ENCODE results near the gene DCLK1. TPM values are rescaled to one million over a fixed set of nuclear protein-coding genes. Genes with fewer than 3 reads are reported as not detected.
"Not testable (repeated sequence)": the region's sequence is repeated elsewhere in the genome, so short reads cannot be mapped to it uniquely, and the experiment has no call there.

DCLK1 gene
- total RNA-seq, 1 donor from 2014 or later = 22.6 TPM

- no peak for TF ChIP-seq CTCF (IDR thresholded peaks at IDR 0.05)
- H3K4me3 ChIP-seq = no peak overlapping the region
- no peaks in the 10 kb centered on the region for H3K4me1 ChIP-seq
- no peaks in the 10 kb centered on the region for H3K27me3 ChIP-seq
- DNase-seq (ENCODE audit: low spot score in 2 of 2) = no peak
- no peaks in the 10 kb centered on the region for H3K9me3 ChIP-seq
- H3K27ac ChIP-seq = no peak overlapping the region
- H3K36me3 ChIP-seq = no peaks in the 10 kb centered on the region
- intact Hi-C loops (cut with DNase I) = no loop called here
Observed at GRCh38 chr13:36072152-36072935, 58.8 kb downstream of the DCLK1 start.

- intact Hi-C loops (cut with DNase I); DNase-seq (ENCODE audit: low spot score in 2 of 2); H3K4me3 ChIP-seq; H3K9me3 ChIP-seq; H3K36me3 ChIP-seq; H3K4me1 ChIP-seq; H3K27me3 ChIP-seq: not testable (repeated sequence)
- peak overlapping the region; percentile 37 to 49 for H3K27ac ChIP-seq
Observed at GRCh38 chr13:36070504-36071192, 60.5 kb downstream of the DCLK1 start.

GRCh38 chr13:36069881-36070366 is 61.3 kb downstream of the DCLK1 start:
- no peak for TF ChIP-seq CTCF (IDR thresholded peaks at IDR 0.05)
- no peak overlapping the region for H3K4me3 ChIP-seq
- no peak for DNase-seq (ENCODE audit: low spot score in 2 of 2)
- no peaks in the 10 kb centered on the region for H3K27me3 ChIP-seq
- H3K9me3 ChIP-seq = no peaks in the 10 kb centered on the region
- H3K27ac ChIP-seq = peak overlapping the region in 1 of 2 donors; percentile 37
- intact Hi-C loops (cut with DNase I) = no loop called here
- no peaks in the 10 kb centered on the region for H3K4me1 ChIP-seq
- no peaks in the 10 kb centered on the region for H3K36me3 ChIP-seq

GRCh38 chr13:36068991-36069390 is 62.2 kb downstream of the DCLK1 start:
- no peaks in the 10 kb centered on the region for H3K4me1 ChIP-seq
- no peaks in the 10 kb centered on the region for H3K36me3 ChIP-seq
- no peak for TF ChIP-seq CTCF (IDR thresholded peaks at IDR 0.05)
- no peak overlapping the region for H3K4me3 ChIP-seq
- H3K27ac ChIP-seq = no peak overlapping the region
- no peak for DNase-seq (ENCODE audit: low spot score in 2 of 2)
- H3K27me3 ChIP-seq = no peaks in the 10 kb centered on the region
- H3K9me3 ChIP-seq = no peaks in the 10 kb centered on the region
- intact Hi-C loops (cut with DNase I) = no loop called here

- DNase-seq (ENCODE audit: low spot score in 2 of 2) = no peak
- Histone ChIP-seq H3K36me3 (no peaks in the 10 kb centered on the region), H3K27me3 (no peaks in the 10 kb centered on the region), H3K9me3 (no peaks in the 10 kb centered on the region), H3K4me1 (no peaks in the 10 kb centered on the region), H3K4me3 (no peak overlapping the region), H3K27ac (no peak overlapping the region)
- intact Hi-C loops (cut with DNase I) = no loop called here
- no peak for TF ChIP-seq CTCF (IDR thresholded peaks at IDR 0.05)
Observed at GRCh38 chr13:36068566-36068965, 62.6 kb downstream of the DCLK1 start.

GRCh38 chr13:36067746-36068381 is 63.3 kb downstream of the DCLK1 start:
- H3K36me3 ChIP-seq = no peaks in the 10 kb centered on the region
- no peak overlapping the region for H3K27ac ChIP-seq

More at GRCh38 chr13:36067746-36068381, 63.3 kb downstream of the DCLK1 start:
- no peak for DNase-seq (ENCODE audit: low spot score in 2 of 2)
- H3K27me3 ChIP-seq = no peaks in the 10 kb centered on the region
- no peaks in the 10 kb centered on the region for H3K9me3 ChIP-seq
- intact Hi-C loops (cut with DNase I) = no loop called here
- no peaks in the 10 kb centered on the region for H3K4me1 ChIP-seq
- no peak overlapping the region for H3K4me3 ChIP-seq
- TF ChIP-seq CTCF (IDR thresholded peaks at IDR 0.05) = no peak

Data from ascending aorta (tissue), 2 donors.